GM21390 (cell line): Measurements from ENCODE around the gene FAM149A.

Experiments used
- ATAC-seq: cut with Tn5 transposase; IDR thresholded peaks from one replicate; pipeline ENCODE4 v1.9.1; 2021; ENCODE audit not compliant: unreplicated experiment

FAM149A gene

DNA sequence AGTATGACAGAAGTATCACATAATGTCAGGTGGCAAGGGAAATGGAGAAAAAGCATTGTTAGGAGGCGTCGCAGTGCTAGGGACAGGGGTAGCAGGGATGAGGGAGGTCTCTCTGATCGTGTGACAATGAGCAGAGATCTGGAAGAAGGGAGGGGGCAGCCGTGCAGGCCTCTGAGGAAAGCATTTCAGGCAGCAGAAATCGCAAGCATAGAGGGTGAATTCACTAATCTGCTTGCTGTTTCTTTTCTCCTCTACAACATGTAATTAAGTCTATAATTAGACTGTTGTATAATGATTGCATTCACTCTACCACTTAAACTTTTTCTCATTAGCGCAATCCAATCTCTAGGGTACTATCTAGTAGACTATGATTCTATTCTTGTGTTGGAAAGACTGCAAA, 96.0 kb downstream of the FAM149A start:
- no peak for ATAC-seq

DNA sequence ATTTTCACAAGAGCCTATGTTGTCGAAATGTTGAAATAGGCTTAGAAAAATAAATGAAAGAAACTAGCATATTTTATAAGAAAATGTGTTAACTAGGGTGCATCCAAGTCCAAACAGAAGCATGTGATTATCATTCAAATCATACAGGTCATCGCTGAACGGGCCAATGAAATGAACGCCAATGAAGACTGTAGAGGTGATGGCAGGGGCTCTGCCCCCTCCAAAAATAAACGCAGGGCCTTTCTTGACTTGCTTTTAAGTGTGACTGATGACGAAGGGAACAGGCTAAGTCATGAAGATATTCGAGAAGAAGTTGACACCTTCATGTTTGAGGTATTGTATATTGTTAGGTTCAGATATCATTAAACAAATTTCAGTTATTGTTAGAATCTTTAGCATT, 96.5 kb downstream of the FAM149A start:
- no peak for ATAC-seq

DNA sequence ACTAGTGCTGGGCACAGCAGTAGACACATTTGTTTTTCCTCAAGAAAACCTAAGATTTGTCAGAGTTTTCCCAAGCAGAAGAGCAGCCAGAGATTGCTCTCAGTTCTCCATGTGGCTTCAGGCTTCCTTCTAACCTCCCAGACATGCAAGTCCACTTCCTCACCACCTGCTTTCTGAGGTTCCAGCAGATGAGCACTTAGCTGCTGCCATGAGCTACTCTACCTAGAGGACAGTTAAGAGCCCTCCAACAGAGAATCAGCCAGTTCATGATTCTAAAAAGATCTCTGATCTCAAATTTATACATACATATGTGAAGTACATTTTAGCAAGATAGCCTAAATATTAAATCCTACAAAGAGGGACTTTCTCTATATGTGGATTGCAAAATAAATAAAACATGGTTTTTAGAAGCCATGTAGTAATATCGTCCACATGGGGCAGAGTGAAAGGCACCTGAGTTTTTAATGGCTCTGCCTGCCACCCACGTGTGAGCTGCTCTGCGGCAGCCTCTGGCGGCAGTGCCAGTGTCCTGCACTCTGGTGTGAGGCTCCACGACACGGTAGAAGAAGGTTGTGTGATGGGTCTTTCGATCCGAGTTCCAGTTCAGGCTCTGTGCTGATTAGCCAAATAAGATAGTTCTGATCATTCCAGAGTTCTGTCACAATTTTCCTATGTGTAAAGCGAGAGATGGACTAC, 97.2 kb downstream of the FAM149A start:
- ATAC-seq: peak; percentile 92

DNA sequence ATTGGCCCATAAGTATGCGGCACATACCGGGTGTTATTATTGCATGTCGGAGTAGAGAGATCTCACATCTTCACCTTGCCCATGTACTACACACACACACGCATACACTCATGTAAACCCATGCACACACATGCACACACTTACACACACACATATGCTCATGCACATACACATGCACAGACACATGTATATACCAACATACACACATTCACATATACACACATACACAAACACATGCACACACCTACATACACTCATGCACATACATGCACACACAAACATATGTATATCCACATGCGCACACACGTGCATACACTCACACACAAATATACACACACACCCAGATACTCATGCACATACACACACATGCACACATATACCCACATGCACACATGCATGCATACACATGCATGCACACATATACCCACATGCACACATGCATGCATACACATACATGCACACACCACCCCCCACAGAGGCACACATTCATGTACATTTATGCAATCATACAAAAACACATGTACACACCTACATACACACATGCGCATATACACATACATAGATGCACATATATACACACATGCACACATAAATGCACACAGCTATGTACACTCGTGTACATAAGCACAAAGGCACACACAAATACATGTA, 98.1 kb downstream of the FAM149A start:
- ATAC-seq: no peak

DNA sequence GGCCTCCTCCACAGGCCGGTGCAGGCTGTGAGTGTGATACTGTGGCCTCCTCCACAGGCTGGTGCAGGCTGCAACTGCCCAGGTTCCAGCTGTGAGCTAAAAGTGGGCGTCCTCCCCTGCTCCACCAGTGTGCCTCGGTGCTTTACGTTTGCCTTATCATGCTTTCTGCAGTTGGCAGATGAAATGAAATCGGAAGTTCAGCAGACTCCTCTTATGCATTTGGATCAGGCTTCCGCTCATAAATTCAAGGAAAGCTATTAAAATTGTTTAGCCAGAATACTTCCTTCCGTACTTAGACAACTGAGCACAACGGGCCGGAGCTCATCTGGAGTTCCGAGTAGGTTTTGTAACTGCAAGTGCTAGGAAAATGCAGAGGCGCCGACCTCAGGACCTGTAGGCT, 98.9 kb downstream of the FAM149A start:
- no peak for ATAC-seq

DNA sequence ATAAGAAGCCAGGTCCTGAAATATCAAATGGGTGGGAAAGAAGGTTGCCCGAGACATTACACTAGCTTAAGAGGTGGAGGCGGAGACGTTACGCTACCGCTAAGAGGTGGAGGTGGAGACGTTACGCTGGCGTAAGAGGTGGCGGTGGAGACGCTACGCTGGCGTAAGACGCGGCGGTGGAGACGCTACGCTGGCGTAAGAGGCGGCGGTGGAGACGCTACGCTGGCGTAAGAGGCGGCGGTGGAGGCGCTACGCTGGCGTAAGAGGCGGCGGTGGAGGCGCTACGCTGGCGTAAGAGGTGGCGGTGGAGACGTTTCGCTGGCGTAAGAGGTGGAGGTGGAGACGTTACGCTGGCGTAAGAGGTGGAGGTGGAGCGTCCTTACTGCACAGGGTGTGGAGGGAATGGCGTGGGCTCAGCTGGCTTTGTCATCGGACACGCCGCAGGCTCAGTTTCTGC, 99.6 kb downstream of the FAM149A start:
- no peak for ATAC-seq

DNA sequence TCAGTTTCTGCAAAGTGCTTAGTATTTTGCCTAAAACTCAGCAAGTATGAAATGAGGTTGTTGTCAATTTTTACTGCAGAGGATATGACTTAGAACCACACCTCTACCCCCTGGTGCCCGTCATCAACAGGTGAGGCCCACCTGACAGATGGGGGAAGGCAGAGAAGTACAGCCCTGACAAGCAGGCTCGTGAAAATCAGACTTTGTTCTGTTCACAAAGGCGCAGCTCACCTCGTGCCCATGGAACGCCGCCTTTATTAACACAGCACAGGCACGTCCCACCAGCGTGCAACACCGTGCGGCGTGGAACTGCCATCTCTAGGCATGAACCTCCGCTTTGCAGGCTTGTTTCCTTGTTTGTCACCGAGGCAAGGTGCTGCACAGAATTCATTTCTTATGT, 100.2 kb downstream of the FAM149A start:
- no peak for ATAC-seq

DNA sequence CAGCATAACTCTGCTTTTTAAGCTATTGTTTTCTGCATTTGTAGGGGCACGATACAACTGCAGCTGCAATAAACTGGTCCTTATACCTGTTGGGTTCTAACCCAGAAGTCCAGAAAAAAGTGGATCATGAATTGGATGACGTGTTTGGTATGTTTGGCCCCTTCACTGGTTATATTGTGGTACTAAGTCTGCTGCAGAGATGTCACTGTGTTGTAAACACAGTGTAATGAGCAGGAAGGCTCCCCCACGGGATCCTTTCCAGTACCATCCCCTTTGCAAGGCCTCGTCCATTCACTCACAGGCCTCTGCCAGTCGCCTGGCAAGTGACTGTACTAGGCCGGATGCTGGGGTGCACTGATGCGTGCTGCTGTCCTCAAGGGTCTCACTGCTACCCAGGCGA, 100.7 kb downstream of the FAM149A start:
- ATAC-seq: no peak

DNA sequence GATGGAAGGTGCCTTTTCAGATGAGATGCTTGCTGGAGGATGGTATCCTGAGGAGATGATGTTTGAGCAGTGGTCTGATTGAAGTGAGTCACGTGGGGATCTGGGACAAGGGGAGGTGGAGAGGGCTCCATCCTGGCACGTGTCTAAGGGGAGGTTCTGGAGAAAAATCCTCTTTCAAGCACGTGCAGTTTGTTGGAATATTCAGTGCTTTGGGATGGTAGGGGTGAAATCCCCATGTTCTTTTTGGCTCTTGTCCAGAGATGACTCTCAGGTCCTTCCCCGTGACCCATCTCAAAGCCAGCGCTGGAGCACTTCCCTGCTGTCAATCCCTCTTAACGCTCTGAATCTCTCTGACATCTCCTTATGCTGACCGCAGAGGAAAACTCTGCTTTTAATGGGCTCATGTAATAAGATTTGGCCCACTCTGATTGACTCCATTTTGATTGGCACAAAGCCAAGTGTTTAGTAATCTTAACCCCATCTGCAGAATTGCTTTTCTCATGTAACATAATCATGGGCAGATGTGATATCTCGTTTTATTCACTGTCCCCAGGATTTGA, 112.0 kb downstream of the FAM149A start:
- no peak for ATAC-seq

DNA sequence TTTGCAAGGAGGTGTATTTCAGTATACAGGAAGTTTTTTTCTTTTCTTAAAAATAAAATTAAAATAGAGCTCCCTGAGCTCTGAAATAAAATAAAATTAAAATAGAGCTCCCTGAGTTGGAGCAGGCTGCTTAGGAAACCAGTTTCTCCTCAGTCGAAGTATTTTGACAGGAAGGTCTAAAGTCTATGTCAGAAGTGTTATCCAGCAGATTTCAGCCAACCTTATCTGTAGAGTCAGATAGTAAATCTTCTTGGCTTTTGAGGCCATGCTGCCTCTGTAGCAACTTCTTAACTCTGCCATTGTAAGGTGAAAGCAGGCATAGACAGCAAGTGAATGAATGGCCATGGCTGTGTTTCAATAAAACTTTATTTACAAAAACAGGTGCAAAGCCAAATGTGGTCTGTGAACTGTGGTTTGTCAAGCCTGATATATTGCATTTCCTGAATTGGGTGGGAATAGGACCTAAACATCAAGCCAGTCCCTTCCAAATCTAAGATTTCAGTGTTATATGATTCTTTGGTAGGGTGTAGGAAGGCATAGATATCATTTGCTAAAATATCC, 113.3 kb downstream of the FAM149A start:
- no peak for ATAC-seq

DNA sequence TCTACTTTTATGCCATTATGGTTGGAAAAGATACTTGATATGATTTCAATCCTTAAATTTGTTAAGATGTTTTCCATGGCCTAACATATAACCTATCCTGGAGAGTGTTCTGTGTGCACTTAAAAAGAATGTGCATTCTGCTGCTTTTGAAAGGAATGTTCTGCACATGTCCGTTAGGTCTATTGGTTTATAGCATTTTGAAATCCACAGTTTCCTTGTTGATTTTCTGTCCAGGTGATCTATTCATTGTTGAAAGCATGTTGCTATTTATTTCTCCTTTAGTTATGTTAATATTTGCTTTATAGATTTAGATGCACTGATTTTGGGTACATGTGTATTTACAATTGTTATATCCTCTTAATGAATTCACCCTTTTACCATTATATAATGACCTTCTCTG, 117.1 kb downstream of the FAM149A start:
- ATAC-seq: no peak
